HG02798 (cell line): ENCODE measurements around the gene PRKCZ.

Experiments
- ATAC-seq: cut with Tn5 transposase; IDR thresholded peaks from one replicate; pipeline ENCODE4 v1.9.1; 2021; ENCODE audit warnings: mild to moderate bottlenecking; ENCODE audit not compliant: unreplicated experiment, poor library complexity

The PRKCZ gene

GRCh38 chr1:2098839-2099785 lies 48.9 kb downstream of the PRKCZ start:
- no peak for ATAC-seq

- ATAC-seq = no peak
Measured at GRCh38 chr1:2099886-2100779, 49.9 kb downstream of the PRKCZ start.

GRCh38 chr1:2100780-2101108 lies 50.5 kb downstream of the PRKCZ start:
- ATAC-seq = no peak

GRCh38 chr1:2101531-2101930 lies 51.3 kb downstream of the PRKCZ start:
- ATAC-seq = no peak

- ATAC-seq = no peak
Measured at GRCh38 chr1:2101946-2102345, 51.7 kb downstream of the PRKCZ start.

- ATAC-seq = no peak
Measured at GRCh38 chr1:2102753-2103152, 52.5 kb downstream of the PRKCZ start.

- no peak for ATAC-seq
Measured at GRCh38 chr1:2103266-2103900, 53.2 kb downstream of the PRKCZ start.

- no peak for ATAC-seq
Measured at GRCh38 chr1:2103901-2104590, 53.8 kb downstream of the PRKCZ start.

- no peak for ATAC-seq
Measured at GRCh38 chr1:2104621-2105427, 54.6 kb downstream of the PRKCZ start.

- ATAC-seq = no peak
Measured at GRCh38 chr1:2105781-2106524, 55.7 kb downstream of the PRKCZ start.

GRCh38 chr1:2106659-2107405 lies 56.6 kb downstream of the PRKCZ start:
- no peak for ATAC-seq

- no peak for ATAC-seq
Measured at GRCh38 chr1:2107586-2108212, 57.5 kb downstream of the PRKCZ start.

GRCh38 chr1:2108213-2108876 lies 58.1 kb downstream of the PRKCZ start:
- ATAC-seq = no peak

GRCh38 chr1:2108877-2109580 lies 58.8 kb downstream of the PRKCZ start:
- ATAC-seq = no peak

- no peak for ATAC-seq
Measured at GRCh38 chr1:2109581-2110021, 59.4 kb downstream of the PRKCZ start.

GRCh38 chr1:2110191-2110737 lies 60.1 kb downstream of the PRKCZ start:
- no peak for ATAC-seq
